Gastrocnemius medialis (tissue), 4 donors: ENCODE data around the gene HOXB2. TPM values are rescaled to one million over a fixed set of nuclear protein-coding genes. Genes with fewer than 3 reads are reported as not detected.

Source experiments
- ATAC-seq, 2 donors: fragments of 150-250 bp; one replicate each; pipeline ENCODE4 v1.9.1; 2016
- DNase-seq, 2 donors: peaks; one replicate each; pipeline ENCODE4 v3.0.0-alpha.2; 2019
- H3K27ac ChIP-seq, 4 donors: fragments of 200-600 bp; sonication (generic); 1 replicate in 1 of 4; 2 replicates in 3 of 4; pipeline ENCODE4 v1.5.1; 2016 to 2018; ENCODE audit warnings: mild to moderate bottlenecking in 2 of 4, moderate library complexity in 1 of 4
- H3K27me3 ChIP-seq, 3 donors: fragments of 200-600 bp; sonication (generic) in 2 of 3; 1 replicate in 1 of 3; 2 replicates in 2 of 3; pipeline versions ENCODE4 v1.5.1 to v1.6.0; 2016 to 2019; ENCODE audit warnings: mild to moderate bottlenecking in 1 of 3, moderate library complexity in 1 of 3
- H3K36me3 ChIP-seq, 2 donors: fragments of 200-600 bp; sonication (generic) in 1 of 2; one replicate each; pipeline ENCODE4 v1.5.1; 2017 to 2018
- H3K4me1 ChIP-seq, 2 donors: fragments of 200-600 bp; sonication (generic) in 1 of 2; one replicate each; pipeline ENCODE4 v1.5.1; 2016 to 2017; ENCODE audit warnings: mild to moderate bottlenecking in 2 of 2
- H3K4me3 ChIP-seq, 4 donors: fragments of 200-600 bp; sonication (generic) in 3 of 4; 1 replicate in 1 of 4; 2 replicates in 3 of 4; pipeline ENCODE4 v1.5.1; 2016 to 2019; ENCODE audit warnings: mild to moderate bottlenecking in 2 of 4
- H3K9me3 ChIP-seq, 3 donors: fragments of 200-600 bp; sonication (generic) in 2 of 3; 1 replicate in 1 of 3; 2 replicates in 2 of 3; pipeline ENCODE4 v1.5.1; 2016 to 2019
- POLR2A ChIP-seq, 2 donors: fragments of 450-650 bp; IDR thresholded peaks; one replicate each; pipeline ENCODE4 v1.6.1; 2017; ENCODE audit warnings: antibody characterized with exemption in 2 of 2, mild to moderate bottlenecking in 2 of 2, moderate library complexity in 2 of 2
- in situ Hi-C, 4 donors: fragments of 200-750 bp; cut with MboI; loops; one replicate each; pipeline versions ENCODE4 v1.15.0 to v1.8.0; 2017; ENCODE audit warnings: low sequenced_read_pairs in 4 of 4
- intact Hi-C: fragments of 100-400 bp; cut with DNase I; formaldehyde crosslinking; loops from one replicate; pipeline ENCODE4 v1.15.1; 2023; ENCODE audit warnings: low total_unique reads
- total RNA-seq, 4 donors: library from RNA; depleted of rRNA; stranded (reverse); fragments of >200 nt; gene quantifications; one replicate each; pipeline versions ENCODE4 v1.1.0 to v1.2.3, GENCODE V29; 2016
- TF ChIP-seq, protein P1 (sequence below), 5 experiments: fragments of 450-650 bp in 3 of 5; fragments of 200-600 bp in 2 of 5; sonication (generic) in 2 of 5; IDR thresholded peaks in 4 of 5; conservative IDR thresholded peaks in 1 of 5; 1 replicate in 4 of 5; 2 replicates in 1 of 5; pipeline ENCODE4 v1.5.1; 2016 to 2019; ENCODE audit warnings: antibody characterized with exemption in 5 of 5, mild to moderate bottlenecking in 3 of 5, moderate library complexity in 3 of 5

The HOXB2 gene
- total RNA-seq, 4 donors from 2014 or later = 4.1 to 22.1 (median 10.4) TPM

DNA sequence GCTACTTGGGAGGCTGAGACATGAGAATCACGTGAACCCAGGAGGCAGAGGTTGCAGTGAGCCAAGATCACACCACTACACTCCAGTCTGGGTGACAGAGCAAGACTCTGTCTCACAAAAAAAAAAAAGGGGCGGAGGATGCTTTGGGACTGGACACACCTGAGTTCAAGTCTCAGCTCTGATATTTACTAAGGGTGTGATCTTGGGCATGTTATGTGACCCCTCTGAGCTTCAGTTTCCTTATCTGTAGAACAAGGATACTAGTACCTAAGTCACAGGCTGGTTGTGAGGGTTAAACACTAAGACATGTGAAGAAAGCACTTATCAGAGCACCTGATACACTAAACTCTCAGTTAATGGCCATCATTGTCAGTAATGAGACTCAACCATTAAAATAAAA, 40.0 kb downstream of the HOXB2 start:
- H3K36me3 ChIP-seq = no peaks in the 10 kb centered on the region
- H3K4me3 ChIP-seq = no peak overlapping the region
- H3K27me3 ChIP-seq = peaks cover 6 to 12% (median 7%) of the 10 kb centered on the region in 3 donors
- no peaks in the 10 kb centered on the region for H3K4me1 ChIP-seq
- in situ Hi-C loops (no loop called here), intact Hi-C loops (no loop called here)
- no peak overlapping the region for H3K27ac ChIP-seq
- ATAC-seq = no peak
- no peak for TF ChIP-seq POLR2A (IDR thresholded peaks at IDR 0.05)
- TF ChIP-seq, protein P1, sequence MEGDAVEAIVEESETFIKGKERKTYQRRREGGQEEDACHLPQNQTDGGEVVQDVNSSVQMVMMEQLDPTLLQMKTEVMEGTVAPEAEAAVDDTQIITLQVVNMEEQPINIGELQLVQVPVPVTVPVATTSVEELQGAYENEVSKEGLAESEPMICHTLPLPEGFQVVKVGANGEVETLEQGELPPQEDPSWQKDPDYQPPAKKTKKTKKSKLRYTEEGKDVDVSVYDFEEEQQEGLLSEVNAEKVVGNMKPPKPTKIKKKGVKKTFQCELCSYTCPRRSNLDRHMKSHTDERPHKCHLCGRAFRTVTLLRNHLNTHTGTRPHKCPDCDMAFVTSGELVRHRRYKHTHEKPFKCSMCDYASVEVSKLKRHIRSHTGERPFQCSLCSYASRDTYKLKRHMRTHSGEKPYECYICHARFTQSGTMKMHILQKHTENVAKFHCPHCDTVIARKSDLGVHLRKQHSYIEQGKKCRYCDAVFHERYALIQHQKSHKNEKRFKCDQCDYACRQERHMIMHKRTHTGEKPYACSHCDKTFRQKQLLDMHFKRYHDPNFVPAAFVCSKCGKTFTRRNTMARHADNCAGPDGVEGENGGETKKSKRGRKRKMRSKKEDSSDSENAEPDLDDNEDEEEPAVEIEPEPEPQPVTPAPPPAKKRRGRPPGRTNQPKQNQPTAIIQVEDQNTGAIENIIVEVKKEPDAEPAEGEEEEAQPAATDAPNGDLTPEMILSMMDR (IDR thresholded peaks at IDR 0.05 in 4 of 5, conservative IDR thresholded peaks at IDR 0.05 in 1 of 5) = no peak
- H3K9me3 ChIP-seq = no peaks in the 10 kb centered on the region
- no peak for DNase-seq

GRCh38 chr17:48503747-48504146, 41.2 kb downstream of the HOXB2 start:
- Histone ChIP-seq H3K4me3 (no peak overlapping the region), H3K27ac (no peak overlapping the region), H3K27me3 (peaks cover 6 to 9% (median 7%) of the 10 kb centered on the region in 3 donors), H3K9me3 (no peaks in the 10 kb centered on the region), H3K4me1 (no peaks in the 10 kb centered on the region), H3K36me3 (no peaks in the 10 kb centered on the region)
- ATAC-seq (no peak), DNase-seq (no peak)
- in situ Hi-C loops = no loop called here
- intact Hi-C loops = no loop called here
- TF ChIP-seq, protein P1 (IDR thresholded peaks at IDR 0.05 in 4 of 5, conservative IDR thresholded peaks at IDR 0.05 in 1 of 5) = no peak
- no peak for TF ChIP-seq POLR2A (IDR thresholded peaks at IDR 0.05)

DNA sequence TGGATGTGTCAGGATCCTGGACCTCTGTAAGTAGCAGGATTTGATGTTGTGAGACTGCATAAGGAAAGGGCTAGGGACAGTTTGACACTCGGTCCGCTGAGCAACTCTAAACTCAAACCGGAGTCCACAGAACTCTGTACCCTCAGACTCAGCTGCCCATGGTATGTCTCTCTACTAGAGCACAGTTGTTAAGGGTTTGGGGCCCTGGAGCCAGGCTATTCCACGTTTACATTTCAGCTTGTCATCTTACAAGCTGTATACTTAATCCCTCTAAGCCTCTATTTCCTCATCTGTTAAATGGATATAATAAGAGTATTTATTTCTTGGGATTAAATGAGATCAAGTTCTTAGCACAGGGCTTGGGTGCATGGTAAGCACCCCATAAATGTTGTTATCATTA, 42.0 kb downstream of the HOXB2 start:
- in situ Hi-C loops = no loop called here
- no peak for ATAC-seq
- no peak for DNase-seq
- Histone ChIP-seq H3K36me3 (no peaks in the 10 kb centered on the region), H3K4me1 (no peaks in the 10 kb centered on the region), H3K9me3 (no peaks in the 10 kb centered on the region), H3K4me3 (no peak overlapping the region), H3K27me3 (peaks cover 2 to 7% (median 6%) of the 10 kb centered on the region in 3 donors), H3K27ac (no peak overlapping the region)
- intact Hi-C loops = no loop called here
- TF ChIP-seq, protein P1 (IDR thresholded peaks at IDR 0.05 in 4 of 5, conservative IDR thresholded peaks at IDR 0.05 in 1 of 5) = no peak
- TF ChIP-seq POLR2A (IDR thresholded peaks at IDR 0.05) = no peak

- Histone ChIP-seq H3K4me1 (no peaks in the 10 kb centered on the region), H3K27me3 (peaks cover 2 to 7% (median 6%) of the 10 kb centered on the region in 3 donors), H3K9me3 (no peaks in the 10 kb centered on the region), H3K4me3 (no peak overlapping the region), H3K36me3 (no peaks in the 10 kb centered on the region), H3K27ac (no peak overlapping the region)
- DNase-seq = no peak
- intact Hi-C loops (no loop called here), in situ Hi-C loops (no loop called here)
- no peak for ATAC-seq
- no peak for TF ChIP-seq POLR2A (IDR thresholded peaks at IDR 0.05)
- TF ChIP-seq, protein P1 (IDR thresholded peaks at IDR 0.05 in 4 of 5, conservative IDR thresholded peaks at IDR 0.05 in 1 of 5) = no peak
These were observed 42.6 kb downstream of the HOXB2 start for GRCh38 chr17:48502312-48502711.
